ENCODE results near the gene NAT10. TPM values are rescaled to one million over a fixed set of nuclear protein-coding genes. Genes with fewer than 3 reads are reported as not detected.
"Not testable (repeated sequence)": the region's sequence is repeated elsewhere in the genome, so short reads cannot be mapped to it uniquely, and the experiment has no call there.

NAT10 gene
- total RNA-seq = 42.9 TPM
- long read RNA-seq, full-length matches to known transcripts = 8 of 29 reads
- long read RNA-seq, partial matches to known transcripts = 17 of 29 reads
- long read RNA-seq, other reads (novel, unspliced or antisense) = 4 of 29 reads

DNA sequence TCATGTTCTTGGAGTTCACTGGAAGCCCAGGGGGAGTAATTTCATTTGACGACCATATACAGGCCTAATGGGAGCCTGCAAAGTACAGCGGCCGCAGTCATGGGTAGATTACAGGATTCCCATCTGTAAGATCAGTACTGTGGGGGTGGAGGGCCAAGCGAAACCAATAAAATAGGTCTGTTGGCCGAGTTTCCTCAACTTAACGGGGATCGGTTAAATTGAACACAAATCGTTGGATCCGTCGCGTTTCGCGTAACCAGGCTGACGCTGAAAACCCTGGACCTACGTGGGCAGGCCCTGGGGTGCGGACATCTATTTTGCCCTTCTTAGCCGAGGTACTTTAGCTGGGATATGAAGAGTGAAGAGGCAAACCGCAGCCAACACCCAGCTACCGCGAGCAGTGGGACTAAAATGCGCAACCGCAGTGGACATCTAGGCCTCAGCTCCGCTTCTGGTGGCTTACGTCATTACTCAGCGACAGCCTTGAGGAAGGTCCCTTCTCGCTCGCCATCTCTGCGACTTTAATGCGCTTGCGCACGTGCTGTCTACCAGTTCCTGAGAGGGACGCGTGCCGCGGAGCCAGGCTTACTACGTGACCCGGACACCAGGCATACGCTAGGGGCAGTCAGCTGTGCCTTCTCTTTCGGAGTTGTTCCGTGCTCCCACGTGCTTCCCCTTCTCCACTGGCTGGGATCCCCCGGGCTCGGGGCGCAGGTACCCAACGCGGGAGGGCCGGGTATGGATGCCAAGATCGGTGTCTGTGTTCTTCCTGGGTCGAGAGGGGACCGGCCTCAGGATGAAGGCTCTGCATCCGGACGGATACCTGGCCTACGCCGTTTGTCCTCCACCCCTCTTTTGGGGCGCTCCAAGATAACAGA lies at the start of gene NAT10:
Gene NAT10 (plus strand): TSS at position 551 of the 878 bp plus-strand sequence. CDS start 2,597 bp downstream, outside the sequence.
- peak within 1 kb of the TSS; percentile 98 for H3K27ac ChIP-seq
- H3K36me3 ChIP-seq = peaks cover 39% of the 10 kb centered on the region
- H3K4me1 ChIP-seq = peaks cover 16% of the 10 kb centered on the region
- intact Hi-C loops (cut with DNase I) = no loop called here
- DNase-seq = peak; percentile 97
- no peaks in the 10 kb centered on the region for H3K27me3 ChIP-seq
- TF ChIP-seq, protein P1, sequence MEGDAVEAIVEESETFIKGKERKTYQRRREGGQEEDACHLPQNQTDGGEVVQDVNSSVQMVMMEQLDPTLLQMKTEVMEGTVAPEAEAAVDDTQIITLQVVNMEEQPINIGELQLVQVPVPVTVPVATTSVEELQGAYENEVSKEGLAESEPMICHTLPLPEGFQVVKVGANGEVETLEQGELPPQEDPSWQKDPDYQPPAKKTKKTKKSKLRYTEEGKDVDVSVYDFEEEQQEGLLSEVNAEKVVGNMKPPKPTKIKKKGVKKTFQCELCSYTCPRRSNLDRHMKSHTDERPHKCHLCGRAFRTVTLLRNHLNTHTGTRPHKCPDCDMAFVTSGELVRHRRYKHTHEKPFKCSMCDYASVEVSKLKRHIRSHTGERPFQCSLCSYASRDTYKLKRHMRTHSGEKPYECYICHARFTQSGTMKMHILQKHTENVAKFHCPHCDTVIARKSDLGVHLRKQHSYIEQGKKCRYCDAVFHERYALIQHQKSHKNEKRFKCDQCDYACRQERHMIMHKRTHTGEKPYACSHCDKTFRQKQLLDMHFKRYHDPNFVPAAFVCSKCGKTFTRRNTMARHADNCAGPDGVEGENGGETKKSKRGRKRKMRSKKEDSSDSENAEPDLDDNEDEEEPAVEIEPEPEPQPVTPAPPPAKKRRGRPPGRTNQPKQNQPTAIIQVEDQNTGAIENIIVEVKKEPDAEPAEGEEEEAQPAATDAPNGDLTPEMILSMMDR (IDR thresholded peaks at IDR 0.05) = peak; percentile 21
- ATAC-seq = peak; percentile 99
- no peaks in the 10 kb centered on the region for H3K9me3 ChIP-seq
- peak within 1 kb of the TSS; percentile 97 for H3K4me3 ChIP-seq

DNA sequence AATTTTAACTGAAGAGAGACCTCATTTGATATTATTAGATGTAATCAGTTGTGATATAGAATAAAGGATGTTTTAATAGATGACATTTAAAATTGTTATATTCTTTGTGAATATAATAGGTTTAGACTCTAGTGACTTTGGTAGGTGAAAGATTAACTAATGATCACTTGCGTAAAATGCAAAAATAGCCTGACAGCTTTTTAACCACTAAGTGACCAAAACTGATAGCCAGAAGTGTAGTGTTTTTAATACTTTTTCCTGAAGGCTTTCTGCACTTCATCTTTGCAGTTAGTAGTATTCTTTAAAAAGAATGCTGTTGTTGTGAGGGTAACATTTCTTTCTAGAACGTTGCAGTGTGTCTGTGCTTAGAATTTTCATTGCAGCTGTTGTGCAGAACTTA lies 48.8 kb upstream of the NAT10 start:
- peaks cover 61% of the 10 kb centered on the region for H3K4me1 ChIP-seq
- no peaks in the 10 kb centered on the region for H3K27me3 ChIP-seq
- TF ChIP-seq, protein P1 (IDR thresholded peaks at IDR 0.05) = no peak
- H3K9me3 ChIP-seq = no peaks in the 10 kb centered on the region
- DNase-seq (no peak), ATAC-seq (no peak)
- H3K36me3 ChIP-seq = peaks cover 31% of the 10 kb centered on the region
- intact Hi-C loops (cut with DNase I) = no loop called here
- H3K27ac ChIP-seq = no peak overlapping the region
- no peak overlapping the region for H3K4me3 ChIP-seq

- intact Hi-C loops (cut with DNase I) = no loop called here
- no peak for ATAC-seq
- TF ChIP-seq, protein P1 (IDR thresholded peaks at IDR 0.05) = no peak
- no peak for DNase-seq
- Histone ChIP-seq H3K4me1 (peaks cover 53% of the 10 kb centered on the region), H3K9me3 (no peaks in the 10 kb centered on the region), H3K4me3 (no peak overlapping the region), H3K36me3 (peaks cover 30% of the 10 kb centered on the region), H3K27ac (no peak overlapping the region), H3K27me3 (no peaks in the 10 kb centered on the region)
These were observed 42.2 kb upstream of the NAT10 start for GRCh38 chr11:34063061-34063795.

DNA sequence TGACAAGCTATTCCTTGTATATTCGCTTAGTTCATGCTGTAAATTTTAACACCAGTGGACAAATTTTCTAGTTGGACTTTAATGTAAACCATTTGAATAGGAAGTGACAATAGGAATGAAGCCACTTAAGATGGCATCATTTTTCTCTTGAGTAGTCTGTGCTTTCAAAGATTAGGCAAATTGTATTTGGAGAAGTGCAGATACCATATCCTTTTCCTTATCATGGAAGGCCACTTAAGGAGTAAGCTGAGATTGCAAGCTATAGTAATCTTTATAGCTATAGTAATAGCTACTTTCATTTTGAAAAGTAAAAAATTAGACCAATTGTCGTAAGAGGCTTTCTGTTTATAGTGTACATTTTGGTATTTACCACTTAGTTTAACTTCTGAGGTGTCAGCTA lies 41.1 kb upstream of the NAT10 start:
- Histone ChIP-seq H3K4me1 (peaks cover 52% of the 10 kb centered on the region), H3K9me3 (no peaks in the 10 kb centered on the region), H3K4me3 (no peak overlapping the region), H3K27ac (no peak overlapping the region), H3K27me3 (no peaks in the 10 kb centered on the region), H3K36me3 (peaks cover 28% of the 10 kb centered on the region)
- DNase-seq (no peak), ATAC-seq (no peak)
- TF ChIP-seq, protein P1 (IDR thresholded peaks at IDR 0.05) = no peak
- intact Hi-C loops (cut with DNase I) = no loop called here

DNA sequence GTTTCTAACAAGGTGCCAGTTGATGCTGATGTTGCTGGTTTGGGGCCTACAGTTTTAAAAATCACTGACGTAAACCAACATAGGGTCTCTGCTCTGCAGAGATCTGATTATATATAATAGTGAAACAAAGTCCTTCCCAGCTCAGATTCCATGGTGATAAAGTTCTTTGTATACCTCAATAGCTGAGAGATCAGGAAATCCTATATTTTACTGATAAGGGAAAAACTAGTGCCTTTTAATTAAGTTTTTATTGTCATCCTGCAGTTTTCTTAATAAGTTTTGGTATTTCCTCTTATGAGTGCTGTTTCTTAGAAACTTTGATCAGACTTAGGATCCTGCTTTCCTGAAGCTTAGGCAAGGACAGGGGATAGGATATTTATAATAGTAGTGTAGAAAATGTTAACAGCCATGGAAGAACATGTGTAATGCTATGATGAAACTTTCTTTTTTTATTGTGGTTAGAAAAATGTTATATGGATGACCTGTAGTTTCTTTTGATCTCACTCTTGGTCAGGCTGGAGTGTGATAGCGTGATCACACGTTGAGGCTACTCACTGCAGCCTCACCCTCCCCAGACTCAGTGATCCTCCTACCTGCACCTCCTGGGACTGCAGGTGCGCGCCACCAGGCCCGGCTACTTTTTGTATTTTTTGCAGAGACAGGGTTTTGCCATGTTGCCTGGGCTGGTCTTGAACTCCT lies 39.8 kb upstream of the NAT10 start:
- H3K4me3 ChIP-seq = no peak overlapping the region
- H3K27me3 ChIP-seq = no peaks in the 10 kb centered on the region
- no peaks in the 10 kb centered on the region for H3K9me3 ChIP-seq
- ATAC-seq (no peak), DNase-seq (no peak)
- H3K27ac ChIP-seq = no peak overlapping the region
- intact Hi-C loops (cut with DNase I) = no loop called here
- peaks cover 42% of the 10 kb centered on the region for H3K4me1 ChIP-seq
- TF ChIP-seq, protein P1 (IDR thresholded peaks at IDR 0.05) = no peak
- peaks cover 23% of the 10 kb centered on the region for H3K36me3 ChIP-seq

DNA sequence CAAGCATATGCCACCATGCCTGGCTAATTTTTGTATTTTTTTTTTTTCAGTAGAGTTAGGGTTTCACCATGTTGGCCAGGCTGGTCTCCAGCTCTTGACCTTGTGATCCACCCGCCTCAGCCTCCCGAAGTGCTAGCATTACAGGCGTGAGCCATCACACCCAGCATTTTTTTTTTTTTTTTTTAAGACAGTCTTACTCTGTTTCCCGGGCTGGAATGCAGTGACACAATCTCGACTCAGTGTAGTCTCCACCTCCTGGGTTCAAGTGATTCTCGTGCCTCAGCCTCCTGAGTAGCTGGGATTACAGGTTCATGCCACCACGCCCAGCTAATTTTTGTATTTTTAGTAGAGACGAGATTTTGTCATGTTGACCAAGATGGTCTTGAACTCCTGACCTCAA lies 38.7 kb upstream of the NAT10 start:
- H3K9me3 ChIP-seq; ATAC-seq; H3K27ac ChIP-seq; intact Hi-C loops (cut with DNase I); H3K4me3 ChIP-seq; H3K27me3 ChIP-seq; DNase-seq: not testable (repeated sequence)
- H3K36me3 ChIP-seq = peaks cover 24% of the 10 kb centered on the region
- H3K4me1 ChIP-seq = peaks cover 36% of the 10 kb centered on the region
